Gastroesophageal sphincter (tissue), 3 donors: ENCODE results near the gene ODF2.

ENCODE experiments used
- CTCF ChIP-seq, 4 experiments: fragments of 200-600 bp in 2 of 4; fragments of 450-650 bp in 2 of 4; sonication (generic) in 1 of 4; IDR thresholded peaks; one replicate each; pipeline ENCODE4 v1.5.1; 2017 to 2019; ENCODE audit warnings: antibody characterized with exemption in 4 of 4, mild to moderate bottlenecking in 2 of 4, moderate library complexity in 2 of 4
- EP300 ChIP-seq: sonication (generic); formaldehyde crosslinking; IDR thresholded peaks from one replicate; pipeline ENCODE4 v1.6.1; 2017; ENCODE audit warnings: antibody characterized with exemption, mild to moderate bottlenecking
- POLR2A ChIP-seq, 2 donors: fragments of 450-650 bp; IDR thresholded peaks; one replicate each; pipeline ENCODE4 v1.6.1; 2017; ENCODE audit warnings: antibody characterized with exemption in 2 of 2, mild to moderate bottlenecking in 2 of 2, moderate library complexity in 1 of 2
- POLR2AphosphoS5 ChIP-seq: sonication (generic); formaldehyde crosslinking; IDR thresholded peaks from one replicate; pipeline ENCODE4 v1.6.1; 2017; ENCODE audit warnings: antibody characterized with exemption

GRCh38 chr9:128494746-128495129 lies 38.9 kb downstream of the ODF2 start:
- TF ChIP-seq CTCF (IDR thresholded peaks at IDR 0.05) (no peak), POLR2AphosphoS5 (no peak), POLR2A (IDR thresholded peaks at IDR 0.05) (no peak), EP300 (no peak)
